Dedifferentiated amniotic fluid mesenchymal stem cell (primary cell): ENCODE results near the gene TMEM201.
"Not testable (repeated sequence)": the region's sequence is repeated elsewhere in the genome, so short reads cannot be mapped to it uniquely, and the experiment has no call there.

Experiments used
- DNase-seq: peaks from one replicate; pipeline ENCODE4 v3.0.0-alpha.2; 2016; ENCODE audit errors: extremely low spot score

Gene TMEM201

GRCh38 chr1:9588551-9589143 lies at the start of gene TMEM201:
TSS of gene TMEM201 (plus strand) at chr1:9588911. CDS start at chr1:9588931, 20 bp downstream.
- peak; percentile 73 for DNase-seq

- peak; percentile 98 for DNase-seq
Measured at GRCh38 chr1:9539165-9539828, 49.4 kb upstream of the TMEM201 start, which contains the start of gene SLC25A33. TSS of gene SLC25A33 (plus strand) at chr1:9539465. CDS start at chr1:9539692, 227 bp downstream.

- no peak for DNase-seq
Measured at GRCh38 chr1:9539829-9540550, 48.7 kb upstream of the TMEM201 start.

- DNase-seq, result no peak
Measured at GRCh38 chr1:9542430-9542829, 46.3 kb upstream of the TMEM201 start.

- DNase-seq, result no peak
Measured at GRCh38 chr1:9544926-9545325, 43.8 kb upstream of the TMEM201 start.

GRCh38 chr1:9549955-9550546 lies 38.7 kb upstream of the TMEM201 start:
- no peak for DNase-seq

- DNase-seq, result no peak
Measured at GRCh38 chr1:9551984-9552383, 36.7 kb upstream of the TMEM201 start.

GRCh38 chr1:9553736-9554144 lies 35.0 kb upstream of the TMEM201 start:
- DNase-seq, result no peak

- no peak for DNase-seq
Measured at GRCh38 chr1:9555942-9556341, 32.8 kb upstream of the TMEM201 start.

GRCh38 chr1:9557624-9558023 lies 31.1 kb upstream of the TMEM201 start:
- DNase-seq, result no peak

- no peak for DNase-seq
Measured at GRCh38 chr1:9558271-9558945, 30.3 kb upstream of the TMEM201 start.

GRCh38 chr1:9558946-9559545 lies 29.7 kb upstream of the TMEM201 start:
- no peak for DNase-seq

GRCh38 chr1:9559673-9560072 lies 29.0 kb upstream of the TMEM201 start:
- no peak for DNase-seq

GRCh38 chr1:9560090-9560489 lies 28.6 kb upstream of the TMEM201 start:
- DNase-seq, result not testable (repeated sequence)

- peak; percentile 91 for DNase-seq
Measured at GRCh38 chr1:9561429-9561828, 27.3 kb upstream of the TMEM201 start.

- DNase-seq, result no peak
Measured at GRCh38 chr1:9569267-9569666, 19.4 kb upstream of the TMEM201 start.

GRCh38 chr1:9570886-9571529 lies 17.7 kb upstream of the TMEM201 start:
- not testable (repeated sequence) for DNase-seq

- peak; percentile 19 for DNase-seq
Measured at GRCh38 chr1:9573723-9574122, 15.0 kb upstream of the TMEM201 start.

GRCh38 chr1:9575486-9575885 lies 13.2 kb upstream of the TMEM201 start:
- DNase-seq, result no peak

- DNase-seq, result no peak
Measured at GRCh38 chr1:9576903-9577302, 11.8 kb upstream of the TMEM201 start.

GRCh38 chr1:9577423-9577822 lies 11.3 kb upstream of the TMEM201 start:
- DNase-seq, result no peak
